ENCODE data around the gene USF2.

- TF ChIP-seq CTCF (IDR thresholded peaks at IDR 0.05; ENCODE audit: control extremely low read depth in 1 of 3, insufficient read depth in 1 of 3, low read depth in 1 of 3, low read length in 3 of 3) (no peak), POLR2A (IDR thresholded peaks at IDR 0.05; ENCODE audit: control extremely low read depth in 1 of 2, low read depth in 2 of 2, low read length in 2 of 2) (no peak), RFX5 (IDR thresholded peaks at IDR 0.05; ENCODE audit: borderline replicate concordance, low read depth, low read length) (no peak), BRCA1 (IDR thresholded peaks at IDR 0.05; ENCODE audit: low read depth, low read length) (no peak), CEBPB (IDR thresholded peaks at IDR 0.05; ENCODE audit: low read depth, low read length) (no peak), RAD21 (IDR thresholded peaks at IDR 0.05 in 1 of 2, conservative IDR thresholded peaks at IDR 0.05 in 1 of 2; ENCODE audit: low read depth in 2 of 2, low read length in 2 of 2) (no peak), SP1 (IDR thresholded peaks at IDR 0.05; ENCODE audit: low read depth, low read length) (no peak), USF2 (IDR thresholded peaks at IDR 0.05; ENCODE audit: low read length) (no peak), YY1 (IDR thresholded peaks at IDR 0.05; ENCODE audit: low read depth, low read length) (no peak), CHD1 (IDR thresholded peaks at IDR 0.05; ENCODE audit: low read depth, low read length) (no peak)
These were observed 19.0 kb downstream of the USF2 start for GRCh38 chr19:35287713-35288112.

Measured in H1 (cell line).